GM10266 (cell line): ENCODE results near the gene ZFPM1.

Source experiments
- DNase-seq: peaks from one replicate; pipeline ENCODE4 v3.0.0; 2012; ENCODE audit errors: extremely low spot score
- TF ChIP-seq, protein P1 (sequence below): IDR thresholded peaks from 2 replicates; pipeline ENCODE4 v1.5.1; 2012; ENCODE audit warnings: mild to moderate bottlenecking, low read depth; ENCODE audit not compliant: control insufficient read depth, insufficient read depth; ENCODE audit errors: missing control alignments

The ZFPM1 gene

DNA sequence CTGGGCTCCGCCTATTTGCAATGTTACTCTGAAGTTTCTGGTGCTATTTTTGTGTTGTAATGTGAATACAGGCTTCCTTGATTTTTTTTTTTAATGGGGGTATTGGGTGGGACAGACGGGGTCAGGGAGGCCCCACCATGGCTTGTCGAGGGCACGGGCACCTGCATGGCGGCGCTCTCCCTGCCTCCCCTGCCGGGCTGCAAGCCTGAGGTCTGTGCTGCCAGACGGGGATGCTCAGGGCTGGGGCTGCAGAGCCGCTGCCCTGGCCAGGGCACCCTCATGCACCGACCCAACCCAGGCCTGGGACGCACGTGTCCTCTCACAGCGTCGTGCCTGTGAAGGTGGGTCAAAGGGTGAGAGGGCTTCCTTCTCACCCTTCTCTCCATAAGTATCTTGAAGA is 13.0 kb upstream of the ZFPM1 start:
- DNase-seq: no peak
- TF ChIP-seq, protein P1, sequence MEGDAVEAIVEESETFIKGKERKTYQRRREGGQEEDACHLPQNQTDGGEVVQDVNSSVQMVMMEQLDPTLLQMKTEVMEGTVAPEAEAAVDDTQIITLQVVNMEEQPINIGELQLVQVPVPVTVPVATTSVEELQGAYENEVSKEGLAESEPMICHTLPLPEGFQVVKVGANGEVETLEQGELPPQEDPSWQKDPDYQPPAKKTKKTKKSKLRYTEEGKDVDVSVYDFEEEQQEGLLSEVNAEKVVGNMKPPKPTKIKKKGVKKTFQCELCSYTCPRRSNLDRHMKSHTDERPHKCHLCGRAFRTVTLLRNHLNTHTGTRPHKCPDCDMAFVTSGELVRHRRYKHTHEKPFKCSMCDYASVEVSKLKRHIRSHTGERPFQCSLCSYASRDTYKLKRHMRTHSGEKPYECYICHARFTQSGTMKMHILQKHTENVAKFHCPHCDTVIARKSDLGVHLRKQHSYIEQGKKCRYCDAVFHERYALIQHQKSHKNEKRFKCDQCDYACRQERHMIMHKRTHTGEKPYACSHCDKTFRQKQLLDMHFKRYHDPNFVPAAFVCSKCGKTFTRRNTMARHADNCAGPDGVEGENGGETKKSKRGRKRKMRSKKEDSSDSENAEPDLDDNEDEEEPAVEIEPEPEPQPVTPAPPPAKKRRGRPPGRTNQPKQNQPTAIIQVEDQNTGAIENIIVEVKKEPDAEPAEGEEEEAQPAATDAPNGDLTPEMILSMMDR: no peak

DNA sequence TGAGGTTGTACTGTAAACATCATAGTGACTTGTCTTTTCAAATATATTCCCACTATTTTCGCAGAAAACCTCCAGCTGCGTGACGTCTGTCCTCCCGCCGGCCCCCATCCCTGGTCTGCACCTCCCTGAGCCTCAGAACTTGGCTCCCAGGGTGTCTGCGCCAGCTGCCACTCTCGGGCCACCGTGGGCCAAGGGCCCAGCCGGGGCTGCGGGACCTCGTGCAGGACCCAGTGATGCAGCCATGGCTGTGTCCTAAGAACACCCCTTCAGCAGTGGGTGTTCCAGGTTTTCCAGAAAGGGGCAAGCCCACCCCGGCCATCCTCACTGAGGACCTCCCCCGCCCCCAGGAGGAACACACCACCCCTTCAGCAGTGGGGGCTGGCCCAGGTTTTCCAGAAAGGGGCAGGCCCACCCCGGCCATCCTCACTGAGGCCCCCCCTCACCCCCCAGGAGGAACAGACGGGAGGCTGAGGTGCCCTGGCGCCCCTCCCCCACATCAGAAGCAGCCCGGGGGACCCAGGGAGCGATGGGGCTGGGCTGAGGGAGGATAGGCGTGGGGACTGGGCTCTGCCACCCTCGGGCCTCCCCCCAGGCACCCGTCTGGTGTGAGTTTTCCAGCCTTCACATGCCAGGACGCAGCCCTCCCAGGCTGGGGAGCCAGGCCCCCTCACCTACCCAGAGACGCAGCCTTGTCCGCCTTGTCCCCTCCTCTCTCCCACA is 12.2 kb upstream of the ZFPM1 start:
- no peak for DNase-seq

DNA sequence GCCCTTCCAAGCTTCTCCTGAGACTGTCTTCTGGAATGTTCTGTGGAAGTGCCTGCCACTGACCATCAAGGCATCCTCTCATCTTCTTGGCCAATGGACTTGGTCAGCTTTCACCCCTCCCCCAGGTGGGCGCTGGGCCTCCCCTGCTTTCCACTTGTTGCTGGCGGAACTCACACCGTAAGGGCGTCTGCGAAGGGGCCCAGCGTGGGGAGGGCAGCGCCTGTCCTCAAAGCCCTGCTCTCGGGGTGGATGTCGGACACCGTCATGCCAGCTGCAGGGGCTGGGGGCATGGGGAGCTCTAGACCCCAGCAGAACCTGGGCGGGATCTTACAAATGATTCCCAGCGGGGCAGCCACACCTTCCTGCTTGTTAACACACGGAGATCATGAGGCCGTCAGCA is 11.6 kb upstream of the ZFPM1 start:
- TF ChIP-seq, protein P1: no peak
- DNase-seq: no peak

More for the DNA sequence above, 12.2 kb upstream of the ZFPM1 start:
- TF ChIP-seq, protein P1: no peak

GRCh38 chr16:88442383-88442726 is 10.7 kb upstream of the ZFPM1 start:
- TF ChIP-seq, protein P1: no peak
- no peak for DNase-seq

DNA sequence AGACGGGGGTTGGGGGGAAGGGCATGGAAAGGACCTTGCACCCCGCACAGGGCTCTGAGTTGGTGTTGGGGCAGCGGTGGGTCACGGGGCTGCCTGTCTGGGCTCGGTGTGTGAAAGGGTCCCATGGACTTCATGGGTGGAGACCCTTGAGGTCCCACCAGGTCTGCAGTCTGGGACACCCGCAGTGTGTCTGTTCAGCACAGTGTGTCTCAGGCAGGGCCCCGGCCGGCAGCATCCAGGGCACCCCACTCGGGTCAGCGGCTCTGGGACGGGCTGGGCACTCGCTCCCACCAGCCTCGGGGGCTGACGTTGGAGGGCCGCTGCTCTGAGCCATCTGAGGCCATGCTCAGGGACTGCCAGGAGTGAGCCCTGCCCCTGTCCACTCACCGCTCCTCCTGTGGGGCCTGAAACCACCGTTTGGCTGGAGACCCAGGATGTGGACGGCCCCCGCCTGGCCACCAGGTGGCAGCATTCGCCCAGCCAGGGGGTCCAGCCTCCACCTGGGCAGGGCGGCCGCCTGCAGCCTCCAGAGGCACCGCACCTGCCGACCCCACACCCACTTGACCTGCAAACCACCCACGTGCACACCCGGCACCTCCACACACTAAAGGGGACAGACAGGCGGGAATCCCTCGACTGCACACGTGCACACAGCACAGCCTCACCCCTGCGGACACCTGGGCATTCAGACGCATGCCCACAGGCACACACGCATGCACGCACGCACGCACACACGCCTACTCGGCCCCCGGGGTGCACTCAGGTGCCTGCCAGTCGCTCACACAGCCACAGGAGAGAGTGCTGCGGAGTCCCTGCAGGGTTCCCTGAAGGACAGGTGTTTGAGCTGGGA is 10.1 kb upstream of the ZFPM1 start:
- DNase-seq: peak; percentile 95

GRCh38 chr16:88444826-88445582 is 8.1 kb upstream of the ZFPM1 start:
- no peak for DNase-seq
- TF ChIP-seq, protein P1: no peak

More for the DNA sequence above, 10.1 kb upstream of the ZFPM1 start:
- TF ChIP-seq, protein P1: peak; percentile 99
